GM23338 (cell line): ENCODE measurements around the gene AK9. TPM values are rescaled to one million over a fixed set of nuclear protein-coding genes. Genes with fewer than 3 reads are reported as not detected.

Experiments used
- ATAC-seq: fragments of 200-7000 bp; cut with Tn5 transposase; 3 replicates; pipeline ENCODE4 v1.9.1; 2020
- DNase-seq: peaks from one replicate; pipeline ENCODE4 v3.0.0-alpha.2; 2015; ENCODE audit warnings: low spot score
- H2AFZ ChIP-seq: fragments of 200-600 bp; sonication (generic); 2 replicates; pipeline ENCODE4 v1.8.0; 2016; ENCODE audit warnings: antibody characterized with exemption, mild to moderate bottlenecking, moderate library complexity
- H3F3A ChIP-seq: fragments of 200-600 bp; sonication (generic); replicated peaks from 2 replicates; pipeline ENCODE4 v1.8.0; 2017; ENCODE audit warnings: antibody characterized with exemption, mixed run types, low read depth
- H3K27ac ChIP-seq: fragments of 200-600 bp; sonication (generic); 2 replicates; pipeline ENCODE4 v1.6.1; 2016; ENCODE audit warnings: low read depth
- H3K27me3 ChIP-seq: fragments of 200-600 bp; sonication (generic); 2 replicates; pipeline ENCODE4 v1.8.0; 2016; ENCODE audit warnings: mild to moderate bottlenecking, mixed run types, moderate library complexity; ENCODE audit not compliant: insufficient read depth
- H3K36me3 ChIP-seq: fragments of 200-600 bp; sonication (generic); 2 replicates; pipeline ENCODE4 v1.8.0; 2016; ENCODE audit warnings: mild to moderate bottlenecking; ENCODE audit not compliant: insufficient read depth
- H3K4me1 ChIP-seq: fragments of 200-600 bp; sonication (generic); 2 replicates; pipeline ENCODE4 v1.8.0; 2016; ENCODE audit warnings: mild to moderate bottlenecking, moderate library complexity; ENCODE audit not compliant: insufficient read depth
- H3K4me2 ChIP-seq: fragments of 200-600 bp; sonication (generic); 2 replicates; pipeline ENCODE4 v1.7.1; 2017; ENCODE audit warnings: mixed run types
- H3K4me3 ChIP-seq: fragments of 200-600 bp; sonication (generic); 2 replicates; pipeline ENCODE4 v1.6.1; 2016; ENCODE audit warnings: mixed run types
- H3K79me2 ChIP-seq: fragments of 200-600 bp; sonication (generic); replicated peaks from 2 replicates; pipeline ENCODE4 v1.8.0; 2017; ENCODE audit warnings: mild to moderate bottlenecking; ENCODE audit not compliant: insufficient read depth
- H3K9me2 ChIP-seq: fragments of 200-600 bp; sonication (generic); 2 replicates; pipeline ENCODE4 v1.8.0; 2017; ENCODE audit not compliant: insufficient read depth
- H4K20me1 ChIP-seq: fragments of 200-600 bp; sonication (generic); replicated peaks from 2 replicates; pipeline ENCODE4 v1.8.0; 2017; ENCODE audit warnings: mild to moderate bottlenecking; ENCODE audit not compliant: insufficient read depth
- H3K27ac Mint-ChIP-seq: 2 replicates; pipeline ENCODE4 v1.8.0; 2020; ENCODE audit warnings: inconsistent platforms, mild to moderate bottlenecking, moderate library complexity, mixed read lengths
- H3K27me3 Mint-ChIP-seq: 3 replicates; pipeline ENCODE4 v1.8.0; 2022; ENCODE audit warnings: low read depth, mild to moderate bottlenecking, moderate library complexity, mixed read lengths, inconsistent platforms; ENCODE audit not compliant: insufficient read depth, poor library complexity
- H3K36me3 Mint-ChIP-seq: 3 replicates; pipeline ENCODE4 v1.8.0; 2021; ENCODE audit warnings: low read depth, mild to moderate bottlenecking, inconsistent platforms, moderate library complexity, mixed read lengths
- H3K4me1 Mint-ChIP-seq: 3 replicates; pipeline ENCODE4 v1.8.0; 2020; ENCODE audit warnings: mild to moderate bottlenecking, inconsistent platforms, mixed read lengths
- H3K4me3 Mint-ChIP-seq: 3 replicates; pipeline ENCODE4 v1.8.0; 2021; ENCODE audit warnings: moderate library complexity, mild to moderate bottlenecking, inconsistent platforms, mixed read lengths
- H3K9me3 Mint-ChIP-seq: 3 replicates; pipeline ENCODE4 v1.8.0; 2020; ENCODE audit warnings: moderate library complexity, mild to moderate bottlenecking, inconsistent platforms, mixed read lengths
- CREB1 ChIP-seq: fragments of 250-450 bp; sonication (Bioruptor Pico); IDR thresholded peaks from 2 replicates; pipeline ENCODE4 v1.5.0; 2020; ENCODE audit warnings: low read depth, mild to moderate bottlenecking, moderate library complexity
- ETS1 ChIP-seq: IDR thresholded peaks from 2 replicates; pipeline ENCODE4 v1.6.1; 2016; ENCODE audit warnings: antibody characterized with exemption
- EZH2 ChIP-seq: fragments of 200-600 bp; sonication (generic); IDR thresholded peaks from one replicate; pipeline ENCODE4 v1.8.0; 2017; ENCODE audit warnings: antibody characterized with exemption, mild to moderate bottlenecking, low read depth; ENCODE audit not compliant: unreplicated experiment
- EZH2phosphoT487 ChIP-seq: fragments of 200-600 bp; sonication (generic); IDR thresholded peaks from one replicate; pipeline ENCODE4 v1.8.1; 2018; ENCODE audit warnings: antibody characterized with exemption; ENCODE audit not compliant: unreplicated experiment
- JUNB ChIP-seq: IDR thresholded peaks from one replicate; pipeline ENCODE4 v1.6.1; 2016; ENCODE audit warnings: antibody characterized with exemption; ENCODE audit not compliant: unreplicated experiment
- NANOG ChIP-seq: IDR thresholded peaks from 2 replicates; pipeline ENCODE4 v1.6.1; 2016; ENCODE audit warnings: antibody characterized with exemption, borderline replicate concordance
- POLR2AphosphoS5 ChIP-seq: IDR thresholded peaks from 2 replicates; pipeline ENCODE4 v1.6.1; 2016; ENCODE audit warnings: antibody characterized with exemption, low read depth
- STAT1 ChIP-seq: IDR thresholded peaks from one replicate; pipeline ENCODE4 v1.6.1; 2016; ENCODE audit warnings: antibody characterized with exemption; ENCODE audit not compliant: unreplicated experiment
- ZNF114 ChIP-seq: fragments of 250-450 bp; sonication (Bioruptor Pico); IDR thresholded peaks from 2 replicates; pipeline ENCODE4 v1.5.0; 2020; ENCODE audit warnings: mild to moderate bottlenecking, moderate library complexity
- ZNF331 ChIP-seq: fragments of 250-450 bp; sonication (Bioruptor Pico); IDR thresholded peaks from 2 replicates; pipeline ENCODE4 v1.5.0; 2020; ENCODE audit warnings: low read depth, mild to moderate bottlenecking, moderate library complexity
- polyA plus RNA-seq: library from polyadenylated mRNA; unstranded; fragments of >200 nt; fragmentation: Nextera tagmentation; extraction: Ambion mirVana; gene quantifications from 2 replicates; pipeline ENCODE4 v1.2.1, GENCODE V29; 2016
- total RNA-seq: library from RNA; depleted of rRNA; stranded (reverse); fragments of >200 nt; shearing (Covaris generic); gene quantifications from 2 replicates; pipeline ENCODE4 v1.2.3, GENCODE V29; 2014
- TF ChIP-seq, protein P1 (sequence below): IDR thresholded peaks from one replicate; pipeline ENCODE4 v1.6.1; 2018; ENCODE audit warnings: antibody characterized with exemption; ENCODE audit not compliant: unreplicated experiment
- TF ChIP-seq, protein P2 (sequence below): fragments of 250-450 bp; sonication (Bioruptor Pico); IDR thresholded peaks from 2 replicates; pipeline ENCODE4 v1.5.0; 2020; ENCODE audit warnings: mild to moderate bottlenecking, moderate library complexity
- TF ChIP-seq, protein P3 (sequence below), 2 experiments: fragments of 200-600 bp in 1 of 2; sonication (generic) in 1 of 2; conservative IDR thresholded peaks; 2 replicates each; pipeline versions ENCODE4 v1.5.1 to v1.6.1; 2016 to 2017; ENCODE audit warnings: antibody characterized with exemption in 2 of 2, low read depth in 2 of 2, mild to moderate bottlenecking in 2 of 2, moderate library complexity in 1 of 2

Gene AK9
- total and polyA plus RNA-seq, 2 experiments from 2014 or later = 2.0 to 6.4 TPM

GRCh38 chr6:109655761-109656262, 35.2 kb downstream of the AK9 start:
- Mint-ChIP-seq H3K36me3 (no peaks in the 10 kb centered on the region), H3K4me1 (no peaks in the 10 kb centered on the region), H3K9me3 (no peaks in the 10 kb centered on the region), H3K27ac (no peak overlapping the region), H3K27me3 (no peaks in the 10 kb centered on the region), H3K4me3 (no peak overlapping the region)
- Histone ChIP-seq H3K36me3 (no peaks in the 10 kb centered on the region), H3K9me2 (no peaks in the 10 kb centered on the region), H4K20me1 (no peaks in the 10 kb centered on the region), H3K4me1 (no peaks in the 10 kb centered on the region), H3K27me3 (no peaks in the 10 kb centered on the region), H2AFZ (no peak overlapping the region), H3K27ac (no peak overlapping the region), H3K79me2 (no peaks in the 10 kb centered on the region), H3K4me2 (no peak overlapping the region), H3K4me3 (no peak overlapping the region), H3F3A (no peaks in the 10 kb centered on the region)
- TF ChIP-seq POLR2AphosphoS5 (no peak), EZH2phosphoT487 (no peak), ZNF114 (CRISPR knock-in tag) (no peak), STAT1 (no peak), EZH2 (no peak), NANOG (no peak), JUNB (no peak), ZNF331 (CRISPR knock-in tag) (no peak), CREB1 (CRISPR knock-in tag) (no peak), ETS1 (no peak)
- TF ChIP-seq, protein P1, sequence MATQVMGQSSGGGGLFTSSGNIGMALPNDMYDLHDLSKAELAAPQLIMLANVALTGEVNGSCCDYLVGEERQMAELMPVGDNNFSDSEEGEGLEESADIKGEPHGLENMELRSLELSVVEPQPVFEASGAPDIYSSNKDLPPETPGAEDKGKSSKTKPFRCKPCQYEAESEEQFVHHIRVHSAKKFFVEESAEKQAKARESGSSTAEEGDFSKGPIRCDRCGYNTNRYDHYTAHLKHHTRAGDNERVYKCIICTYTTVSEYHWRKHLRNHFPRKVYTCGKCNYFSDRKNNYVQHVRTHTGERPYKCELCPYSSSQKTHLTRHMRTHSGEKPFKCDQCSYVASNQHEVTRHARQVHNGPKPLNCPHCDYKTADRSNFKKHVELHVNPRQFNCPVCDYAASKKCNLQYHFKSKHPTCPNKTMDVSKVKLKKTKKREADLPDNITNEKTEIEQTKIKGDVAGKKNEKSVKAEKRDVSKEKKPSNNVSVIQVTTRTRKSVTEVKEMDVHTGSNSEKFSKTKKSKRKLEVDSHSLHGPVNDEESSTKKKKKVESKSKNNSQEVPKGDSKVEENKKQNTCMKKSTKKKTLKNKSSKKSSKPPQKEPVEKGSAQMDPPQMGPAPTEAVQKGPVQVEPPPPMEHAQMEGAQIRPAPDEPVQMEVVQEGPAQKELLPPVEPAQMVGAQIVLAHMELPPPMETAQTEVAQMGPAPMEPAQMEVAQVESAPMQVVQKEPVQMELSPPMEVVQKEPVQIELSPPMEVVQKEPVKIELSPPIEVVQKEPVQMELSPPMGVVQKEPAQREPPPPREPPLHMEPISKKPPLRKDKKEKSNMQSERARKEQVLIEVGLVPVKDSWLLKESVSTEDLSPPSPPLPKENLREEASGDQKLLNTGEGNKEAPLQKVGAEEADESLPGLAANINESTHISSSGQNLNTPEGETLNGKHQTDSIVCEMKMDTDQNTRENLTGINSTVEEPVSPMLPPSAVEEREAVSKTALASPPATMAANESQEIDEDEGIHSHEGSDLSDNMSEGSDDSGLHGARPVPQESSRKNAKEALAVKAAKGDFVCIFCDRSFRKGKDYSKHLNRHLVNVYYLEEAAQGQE = no peak
- TF ChIP-seq, protein P2, sequence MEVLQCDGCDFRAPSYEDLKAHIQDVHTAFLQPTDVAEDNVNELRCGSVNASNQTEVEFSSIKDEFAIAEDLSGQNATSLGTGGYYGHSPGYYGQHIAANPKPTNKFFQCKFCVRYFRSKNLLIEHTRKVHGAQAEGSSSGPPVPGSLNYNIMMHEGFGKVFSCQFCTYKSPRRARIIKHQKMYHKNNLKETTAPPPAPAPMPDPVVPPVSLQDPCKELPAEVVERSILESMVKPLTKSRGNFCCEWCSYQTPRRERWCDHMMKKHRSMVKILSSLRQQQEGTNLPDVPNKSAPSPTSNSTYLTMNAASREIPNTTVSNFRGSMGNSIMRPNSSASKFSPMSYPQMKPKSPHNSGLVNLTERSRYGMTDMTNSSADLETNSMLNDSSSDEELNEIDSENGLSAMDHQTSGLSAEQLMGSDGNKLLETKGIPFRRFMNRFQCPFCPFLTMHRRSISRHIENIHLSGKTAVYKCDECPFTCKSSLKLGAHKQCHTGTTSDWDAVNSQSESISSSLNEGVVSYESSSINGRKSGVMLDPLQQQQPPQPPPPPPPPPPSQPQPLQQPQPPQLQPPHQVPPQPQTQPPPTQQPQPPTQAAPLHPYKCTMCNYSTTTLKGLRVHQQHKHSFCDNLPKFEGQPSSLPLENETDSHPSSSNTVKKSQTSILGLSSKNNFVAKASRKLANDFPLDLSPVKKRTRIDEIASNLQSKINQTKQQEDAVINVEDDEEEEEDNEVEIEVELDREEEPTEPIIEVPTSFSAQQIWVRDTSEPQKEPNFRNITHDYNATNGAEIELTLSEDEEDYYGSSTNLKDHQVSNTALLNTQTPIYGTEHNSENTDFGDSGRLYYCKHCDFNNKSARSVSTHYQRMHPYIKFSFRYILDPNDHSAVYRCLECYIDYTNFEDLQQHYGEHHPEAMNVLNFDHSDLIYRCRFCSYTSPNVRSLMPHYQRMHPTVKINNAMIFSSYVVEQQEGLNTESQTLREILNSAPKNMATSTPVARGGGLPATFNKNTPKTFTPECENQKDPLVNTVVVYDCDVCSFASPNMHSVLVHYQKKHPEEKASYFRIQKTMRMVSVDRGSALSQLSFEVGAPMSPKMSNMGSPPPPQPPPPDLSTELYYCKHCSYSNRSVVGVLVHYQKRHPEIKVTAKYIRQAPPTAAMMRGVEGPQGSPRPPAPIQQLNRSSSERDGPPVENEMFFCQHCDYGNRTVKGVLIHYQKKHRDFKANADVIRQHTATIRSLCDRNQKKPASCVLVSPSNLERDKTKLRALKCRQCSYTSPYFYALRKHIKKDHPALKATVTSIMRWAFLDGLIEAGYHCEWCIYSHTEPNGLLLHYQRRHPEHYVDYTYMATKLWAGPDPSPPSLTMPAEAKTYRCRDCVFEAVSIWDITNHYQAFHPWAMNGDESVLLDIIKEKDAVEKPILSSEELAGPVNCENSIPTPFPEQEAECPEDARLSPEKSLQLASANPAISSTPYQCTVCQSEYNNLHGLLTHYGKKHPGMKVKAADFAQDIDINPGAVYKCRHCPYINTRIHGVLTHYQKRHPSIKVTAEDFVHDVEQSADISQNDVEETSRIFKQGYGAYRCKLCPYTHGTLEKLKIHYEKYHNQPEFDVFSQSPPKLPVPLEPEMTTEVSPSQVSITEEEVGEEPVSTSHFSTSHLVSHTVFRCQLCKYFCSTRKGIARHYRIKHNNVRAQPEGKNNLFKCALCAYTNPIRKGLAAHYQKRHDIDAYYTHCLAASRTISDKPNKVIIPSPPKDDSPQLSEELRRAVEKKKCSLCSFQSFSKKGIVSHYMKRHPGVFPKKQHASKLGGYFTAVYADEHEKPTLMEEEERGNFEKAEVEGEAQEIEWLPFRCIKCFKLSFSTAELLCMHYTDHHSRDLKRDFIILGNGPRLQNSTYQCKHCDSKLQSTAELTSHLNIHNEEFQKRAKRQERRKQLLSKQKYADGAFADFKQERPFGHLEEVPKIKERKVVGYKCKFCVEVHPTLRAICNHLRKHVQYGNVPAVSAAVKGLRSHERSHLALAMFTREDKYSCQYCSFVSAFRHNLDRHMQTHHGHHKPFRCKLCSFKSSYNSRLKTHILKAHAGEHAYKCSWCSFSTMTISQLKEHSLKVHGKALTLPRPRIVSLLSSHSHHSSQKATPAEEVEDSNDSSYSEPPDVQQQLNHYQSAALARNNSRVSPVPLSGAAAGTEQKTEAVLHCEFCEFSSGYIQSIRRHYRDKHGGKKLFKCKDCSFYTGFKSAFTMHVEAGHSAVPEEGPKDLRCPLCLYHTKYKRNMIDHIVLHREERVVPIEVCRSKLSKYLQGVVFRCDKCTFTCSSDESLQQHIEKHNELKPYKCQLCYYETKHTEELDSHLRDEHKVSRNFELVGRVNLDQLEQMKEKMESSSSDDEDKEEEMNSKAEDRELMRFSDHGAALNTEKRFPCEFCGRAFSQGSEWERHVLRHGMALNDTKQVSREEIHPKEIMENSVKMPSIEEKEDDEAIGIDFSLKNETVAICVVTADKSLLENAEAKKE = no peak
- TF ChIP-seq, protein P3, sequence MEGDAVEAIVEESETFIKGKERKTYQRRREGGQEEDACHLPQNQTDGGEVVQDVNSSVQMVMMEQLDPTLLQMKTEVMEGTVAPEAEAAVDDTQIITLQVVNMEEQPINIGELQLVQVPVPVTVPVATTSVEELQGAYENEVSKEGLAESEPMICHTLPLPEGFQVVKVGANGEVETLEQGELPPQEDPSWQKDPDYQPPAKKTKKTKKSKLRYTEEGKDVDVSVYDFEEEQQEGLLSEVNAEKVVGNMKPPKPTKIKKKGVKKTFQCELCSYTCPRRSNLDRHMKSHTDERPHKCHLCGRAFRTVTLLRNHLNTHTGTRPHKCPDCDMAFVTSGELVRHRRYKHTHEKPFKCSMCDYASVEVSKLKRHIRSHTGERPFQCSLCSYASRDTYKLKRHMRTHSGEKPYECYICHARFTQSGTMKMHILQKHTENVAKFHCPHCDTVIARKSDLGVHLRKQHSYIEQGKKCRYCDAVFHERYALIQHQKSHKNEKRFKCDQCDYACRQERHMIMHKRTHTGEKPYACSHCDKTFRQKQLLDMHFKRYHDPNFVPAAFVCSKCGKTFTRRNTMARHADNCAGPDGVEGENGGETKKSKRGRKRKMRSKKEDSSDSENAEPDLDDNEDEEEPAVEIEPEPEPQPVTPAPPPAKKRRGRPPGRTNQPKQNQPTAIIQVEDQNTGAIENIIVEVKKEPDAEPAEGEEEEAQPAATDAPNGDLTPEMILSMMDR (conservative IDR thresholded peaks at IDR 0.05; ENCODE audit: low read depth in 2 of 2) = no peak
- no peak for ATAC-seq
- DNase-seq = no peak
